Tibial nerve (tissue), 4 donors: ENCODE results near the gene SIPA1.

ENCODE experiments used
- CTCF ChIP-seq, 5 experiments: fragments of 200-600 bp in 3 of 5; fragments of 450-650 bp in 2 of 5; sonication (generic) in 3 of 5; IDR thresholded peaks; one replicate each; pipeline ENCODE4 v1.5.1; 2016 to 2019; ENCODE audit warnings: antibody characterized with exemption in 5 of 5, mild to moderate bottlenecking in 3 of 5, moderate library complexity in 2 of 5
- EP300 ChIP-seq, 2 donors: sonication (generic); formaldehyde crosslinking; IDR thresholded peaks; one replicate each; pipeline ENCODE4 v1.6.1; 2017; ENCODE audit warnings: antibody characterized with exemption in 2 of 2, mild to moderate bottlenecking in 1 of 2

DNA sequence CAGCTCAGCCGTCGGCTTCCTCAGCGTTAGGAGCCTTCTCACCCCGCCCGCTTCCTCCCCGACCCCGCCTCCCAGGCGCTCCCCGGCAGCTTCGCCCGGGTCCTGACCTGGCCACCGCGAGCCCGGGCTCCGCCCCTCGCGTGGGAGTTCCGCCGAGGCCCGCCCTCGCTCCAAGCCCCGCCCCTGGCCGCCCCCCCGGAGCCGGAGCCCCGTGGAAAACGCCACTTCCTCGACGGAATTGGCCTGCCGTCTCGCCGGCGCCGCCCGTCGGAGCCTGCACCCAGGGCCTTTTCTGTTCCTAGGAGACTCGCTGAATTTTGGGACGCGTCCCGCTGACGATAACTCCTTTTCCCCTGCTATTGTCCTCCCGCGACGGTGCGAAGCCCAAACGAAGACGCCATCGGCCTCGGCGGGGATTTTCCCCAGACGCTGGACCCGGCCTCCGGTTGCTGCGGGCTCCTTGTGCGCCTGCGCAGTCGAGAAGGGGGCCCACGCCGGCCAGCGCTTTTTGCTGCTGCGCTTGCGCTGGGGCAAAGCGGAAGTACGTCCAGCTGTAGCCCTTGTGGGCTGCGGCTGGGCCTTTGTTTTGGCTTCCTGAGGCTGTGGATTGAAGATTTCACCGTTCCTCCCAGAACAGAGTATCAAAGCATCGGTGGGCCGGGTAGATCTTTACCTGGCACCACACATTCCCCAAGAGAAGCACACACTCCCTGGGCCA is 14.8 kb downstream of the SIPA1 start:
- TF ChIP-seq CTCF (IDR thresholded peaks at IDR 0.05) (peak in 2 of 5 experiments; percentile 53 to 66), EP300 (IDR thresholded peaks at IDR 0.05) (peak; percentile 92 to 95)
